DMS153 treated with DMSO at 0.1 percent for 48 hours (cell line): ENCODE results near the gene MS4A10.
"Not testable (repeated sequence)": the region's sequence is repeated elsewhere in the genome, so short reads cannot be mapped to it uniquely, and the experiment has no call there.

ENCODE experiments used
- DNase-seq: peaks from one replicate; lab custom pipeline; 2025; ENCODE audit not compliant: unreplicated experiment; lab: John Stamatoyannopoulos, UW

MS4A10 gene

DNA sequence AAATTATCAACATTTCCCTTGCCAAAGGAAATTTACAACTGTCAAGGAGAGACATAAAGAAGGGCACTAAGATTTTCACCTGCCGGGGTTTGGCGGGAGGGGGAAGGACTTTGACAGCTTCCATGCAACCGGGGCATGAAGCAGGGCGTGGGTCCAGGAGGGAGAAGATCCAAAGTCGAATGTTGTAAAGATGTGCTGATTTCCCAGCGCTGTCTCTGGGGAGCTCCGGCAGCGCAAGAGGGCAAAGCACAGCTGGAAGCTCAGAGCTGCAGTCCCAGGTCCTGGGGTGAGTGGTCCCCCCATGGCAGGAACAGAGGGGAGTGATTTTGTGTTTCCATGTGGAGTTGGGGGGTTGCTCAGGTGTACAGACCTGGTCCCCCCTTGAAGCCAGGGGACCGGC, at the start of gene MS4A10:
Gene MS4A10, plus strand, starts transcription at position 198 of the 400 bp plus-strand sequence. CDS start 5,003 bp downstream, outside the sequence.
- no peak for DNase-seq

DNA sequence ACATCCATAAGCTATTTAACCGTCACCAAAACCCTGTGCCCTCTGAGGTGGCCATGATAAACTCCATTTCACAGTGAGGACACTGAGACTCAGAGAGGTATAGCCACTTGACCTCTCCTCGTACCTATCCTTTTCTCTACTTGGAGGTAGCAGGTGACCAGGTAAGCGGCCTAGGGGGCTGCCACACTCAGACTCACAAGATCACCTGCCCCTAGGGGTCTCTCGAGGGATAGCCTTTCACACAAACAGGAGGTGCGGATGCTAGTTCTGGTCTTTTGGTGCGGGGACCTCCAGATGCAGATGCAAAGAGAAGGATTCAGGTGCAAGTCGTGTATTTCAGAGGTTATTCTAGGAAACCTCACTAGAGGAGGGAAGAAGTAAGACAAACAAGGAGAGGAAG, 46.0 kb upstream of the MS4A10 start:
- DNase-seq, result no peak

DNA sequence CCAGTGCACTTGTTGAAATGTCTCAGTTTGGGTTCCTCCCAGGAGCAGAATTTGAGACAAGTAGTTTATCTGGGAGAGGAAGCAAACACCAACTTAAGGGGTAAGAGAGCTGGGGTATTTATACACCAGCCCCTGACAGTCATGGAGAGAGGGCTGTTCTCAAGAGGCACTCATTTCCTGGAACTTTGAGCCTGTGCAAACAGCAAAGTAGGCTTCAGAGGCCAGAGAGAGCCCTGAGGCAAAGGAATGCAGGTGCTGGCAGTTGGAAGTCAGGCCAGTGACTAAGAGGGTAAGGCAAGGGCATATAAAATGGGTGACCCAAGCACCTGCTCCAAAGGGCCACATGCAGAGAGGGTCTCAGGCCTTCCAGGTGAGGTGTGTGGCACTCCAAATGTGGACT, 44.6 kb upstream of the MS4A10 start:
- DNase-seq, result no peak

DNA sequence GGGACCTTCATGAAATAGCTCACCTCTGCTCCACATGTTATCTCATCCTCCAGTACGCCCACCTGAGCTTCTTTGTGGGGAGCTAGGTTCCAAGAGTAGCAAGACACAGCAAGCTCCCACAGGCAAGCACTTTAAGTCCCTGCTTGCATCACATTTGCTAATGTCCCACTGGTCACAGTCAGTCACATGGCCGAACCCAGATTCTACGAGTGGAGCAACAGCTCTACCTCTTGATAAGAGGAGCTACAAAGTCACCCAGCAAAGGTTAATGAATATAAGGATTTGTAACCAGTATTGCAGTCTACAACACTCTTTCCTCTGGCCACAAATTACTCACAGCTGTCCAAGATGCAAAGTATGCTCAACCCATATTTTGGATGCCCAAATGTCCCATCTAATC, 43.7 kb upstream of the MS4A10 start:
- no peak for DNase-seq

DNA sequence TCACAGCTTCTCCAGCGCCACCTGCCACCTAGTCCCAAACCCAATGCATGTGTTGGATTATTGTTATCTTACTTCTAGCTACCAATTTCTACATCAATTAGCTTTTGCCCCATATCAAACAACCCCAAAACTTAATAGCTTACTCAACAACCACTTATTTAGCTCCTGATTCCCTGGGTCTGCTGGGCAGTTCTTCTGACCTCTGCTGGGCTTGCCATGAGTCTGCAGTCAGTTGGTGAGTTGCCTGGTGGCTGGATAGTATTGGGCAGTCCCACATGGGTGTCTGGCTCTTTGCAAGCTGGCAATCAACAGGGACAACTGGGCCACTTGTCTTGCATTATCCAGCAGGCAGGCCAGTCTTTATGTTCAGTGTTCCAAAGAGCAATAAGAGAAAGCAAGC, 42.1 kb upstream of the MS4A10 start:
- DNase-seq, result no peak

DNA sequence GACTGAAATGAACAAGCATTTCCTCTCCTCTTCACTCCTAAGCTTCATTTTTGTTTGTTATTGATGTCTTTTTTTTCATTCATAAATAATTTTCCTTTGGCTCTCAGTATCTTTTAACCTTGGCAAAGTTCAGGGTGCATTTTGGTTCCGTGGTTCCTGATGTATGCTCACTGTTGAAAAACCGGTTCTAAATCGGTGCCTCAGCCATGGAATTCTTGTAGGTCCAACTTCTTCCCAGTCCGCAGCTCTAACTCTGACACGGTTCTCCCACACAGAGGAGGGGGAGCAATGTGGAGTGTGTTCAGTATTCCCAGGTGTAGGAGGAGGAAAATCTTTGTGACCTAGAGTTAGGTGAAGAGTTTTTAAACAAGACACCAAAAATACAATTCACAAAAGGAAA, 41.0 kb upstream of the MS4A10 start:
- DNase-seq, result no peak

DNA sequence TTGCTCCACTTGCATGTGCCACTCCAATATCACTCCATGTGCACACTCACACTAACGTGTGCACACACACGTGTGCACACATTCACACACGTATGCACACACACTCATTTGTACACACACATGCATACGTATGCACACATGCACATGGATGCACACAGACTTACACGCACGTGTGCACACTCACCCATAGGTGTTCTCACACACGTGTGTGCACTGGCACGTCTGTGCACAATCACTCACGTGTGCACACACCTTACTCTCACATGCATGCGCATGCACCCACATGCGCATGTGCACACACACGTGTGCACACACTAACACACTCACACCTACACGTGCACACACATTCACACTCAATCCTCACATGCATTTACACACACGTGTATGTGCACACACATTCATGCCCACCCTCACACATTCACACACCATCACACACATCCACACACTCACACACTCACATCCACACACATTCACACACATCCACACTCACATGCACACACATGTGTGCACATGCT, 37.7 kb upstream of the MS4A10 start:
- DNase-seq, result no peak

DNA sequence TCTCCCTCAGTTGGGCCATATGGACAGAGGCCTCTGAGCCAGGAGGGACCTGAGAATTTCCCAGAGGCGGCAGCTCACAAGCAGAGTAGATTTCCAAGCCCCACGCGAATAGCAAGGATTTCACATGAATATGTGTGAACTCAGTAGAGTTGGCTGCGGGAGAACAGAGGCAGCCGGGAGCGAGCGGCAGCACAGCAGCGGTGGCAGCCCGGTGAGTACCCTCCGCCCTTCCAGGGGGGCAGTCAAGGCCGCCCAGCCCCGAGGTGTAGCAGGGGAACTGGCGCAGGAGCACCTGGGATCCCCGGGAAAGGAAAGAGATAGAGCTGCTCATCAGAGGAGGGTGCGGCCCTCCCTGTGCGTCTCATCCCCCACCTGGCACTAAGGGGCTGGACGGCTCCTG, 36.9 kb upstream of the MS4A10 start:
- no peak for DNase-seq

DNA sequence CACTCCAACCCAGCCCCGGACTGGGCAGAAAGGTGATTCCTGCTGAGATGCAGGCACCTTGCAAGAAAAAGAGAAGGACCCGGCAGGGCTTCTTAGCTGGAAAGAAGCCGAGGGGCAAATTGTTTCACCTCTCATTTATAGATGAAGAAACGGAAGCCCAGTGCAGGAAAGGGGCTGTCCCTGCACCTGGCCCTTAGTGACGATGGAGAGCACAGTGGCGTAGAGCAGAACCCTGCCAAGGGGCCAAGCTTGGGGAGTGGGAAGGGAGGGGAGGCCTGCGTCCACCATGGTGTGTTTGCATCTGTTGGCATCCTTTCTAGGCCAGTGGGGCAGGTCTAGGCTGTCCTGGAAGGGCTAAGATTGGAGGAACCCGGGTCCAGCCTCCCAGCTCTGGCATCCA, 36.3 kb upstream of the MS4A10 start:
- no peak for DNase-seq

DNA sequence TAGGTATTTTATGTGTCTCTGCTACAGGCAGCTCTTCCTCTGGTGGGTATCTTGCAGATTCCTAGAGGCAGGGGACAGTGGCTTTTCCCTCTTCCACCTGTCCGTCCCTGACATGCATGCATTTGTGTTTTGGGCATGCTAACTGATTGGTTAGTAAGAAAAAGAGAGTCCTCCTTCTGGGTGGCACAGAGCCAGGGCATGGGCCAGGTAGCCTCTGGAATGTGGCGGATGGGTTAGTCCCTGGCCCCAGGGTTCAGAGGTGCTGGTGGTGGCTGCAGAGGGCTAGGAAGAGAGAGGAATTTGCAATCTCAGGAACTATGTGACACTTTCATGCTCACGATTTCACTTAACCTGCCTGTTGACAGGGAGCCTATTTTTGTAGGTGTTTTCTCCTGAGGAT, 34.2 kb upstream of the MS4A10 start:
- DNase-seq, result no peak

DNA sequence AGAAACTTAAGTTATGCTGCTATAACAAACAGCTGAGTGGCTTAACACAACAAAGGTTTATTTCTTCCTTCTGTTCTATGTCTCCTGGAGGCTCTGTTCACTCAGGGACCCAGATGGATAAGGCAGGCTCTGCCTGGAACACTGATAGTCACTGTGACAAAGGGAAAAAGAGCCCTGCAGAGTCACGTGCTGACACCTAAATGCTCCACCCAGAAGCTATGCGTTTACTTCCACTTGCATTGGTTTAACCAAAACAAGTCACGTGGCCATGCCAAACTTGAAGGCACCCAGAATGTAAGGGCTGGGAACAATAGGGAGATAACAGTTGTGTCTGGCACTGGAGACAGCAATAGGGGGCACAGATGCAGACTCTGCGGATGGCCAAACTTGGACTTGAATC, 31.8 kb upstream of the MS4A10 start:
- DNase-seq, result no peak

DNA sequence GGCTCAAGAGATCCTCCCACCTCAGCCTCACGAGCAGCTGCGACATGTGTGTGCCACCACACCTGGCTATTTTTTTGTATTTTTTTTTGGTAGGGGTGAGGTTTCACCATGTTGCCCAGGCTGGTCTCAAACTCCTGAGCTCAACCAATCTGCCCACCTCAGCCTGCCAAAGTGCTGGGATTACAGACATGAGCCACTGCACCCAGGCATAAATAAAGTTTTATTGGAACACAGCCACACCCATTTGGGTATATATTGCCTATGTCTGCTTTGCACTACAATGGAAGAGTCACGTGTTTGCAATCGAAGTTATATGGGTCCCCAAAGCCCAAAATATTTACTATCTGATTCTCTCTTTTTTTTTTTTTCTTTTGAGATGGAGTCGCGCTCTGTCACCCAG, 30.2 kb upstream of the MS4A10 start:
- no peak for DNase-seq

DNA sequence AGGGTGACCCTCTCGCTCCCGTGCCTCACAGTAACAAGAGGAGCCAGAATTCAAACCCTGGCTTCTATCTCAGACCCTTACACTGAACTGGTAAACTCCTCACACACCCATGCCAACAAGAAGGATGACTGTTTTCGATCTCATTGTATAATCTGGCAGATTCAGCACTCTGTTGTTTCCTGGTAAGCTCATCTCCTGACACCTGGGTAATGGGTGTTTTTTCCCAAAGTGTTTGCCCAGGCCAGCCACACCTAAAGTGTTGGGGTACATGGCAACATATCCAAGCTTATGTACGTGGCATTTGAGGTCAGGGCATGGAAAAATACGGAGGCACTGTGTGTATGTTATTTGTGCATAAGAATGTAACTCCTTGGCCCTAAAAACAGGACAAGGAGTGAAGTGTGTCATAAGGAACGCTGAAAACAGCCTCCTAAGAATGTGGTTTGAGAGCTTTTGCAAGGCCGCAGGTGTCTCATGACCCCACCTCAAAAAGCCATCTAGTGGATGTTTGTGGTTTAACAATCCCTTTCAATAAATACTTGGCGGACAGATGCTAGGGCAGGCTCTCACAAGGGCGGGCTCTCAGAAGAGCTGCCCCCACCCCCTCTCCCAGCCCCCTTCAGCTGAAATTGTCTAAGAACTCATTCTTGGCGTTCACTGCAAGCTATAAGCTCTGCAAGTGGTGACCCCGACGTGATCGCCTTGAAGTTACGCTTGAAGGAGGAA, 28.7 kb upstream of the MS4A10 start, which contains the start of gene MS4A15:
Gene MS4A15, plus strand, starts transcription at position 561 of the 726 bp plus-strand sequence. CDS start 6,867 bp downstream, outside the sequence.
- DNase-seq, result no peak

DNA sequence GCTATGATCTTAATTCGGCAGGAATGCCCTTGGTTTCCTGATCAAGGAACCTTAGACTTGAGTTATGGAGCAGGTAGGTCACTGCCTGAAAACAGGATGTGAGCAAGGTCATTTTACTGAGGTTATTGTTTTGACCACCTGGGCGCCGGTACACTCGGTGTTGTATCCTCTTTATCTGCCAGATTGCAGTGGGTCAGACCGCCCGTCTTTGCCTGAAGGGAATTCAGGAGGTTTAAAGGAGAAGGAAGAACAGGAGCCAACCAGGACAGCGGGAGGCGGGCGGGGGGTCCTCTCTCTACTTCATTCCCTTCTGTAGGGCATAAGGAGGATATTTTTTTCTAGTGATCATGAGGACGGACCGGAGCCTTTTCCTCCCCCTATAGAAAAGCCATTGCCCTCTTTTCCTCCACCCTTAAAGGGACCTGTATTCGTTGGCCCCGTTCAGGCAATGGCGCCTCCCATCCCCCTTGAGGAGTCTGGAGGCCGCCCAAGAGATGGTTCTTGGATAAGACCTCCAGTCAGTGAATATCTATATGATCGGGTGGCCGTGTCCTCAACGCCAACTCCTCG, 27.8 kb upstream of the MS4A10 start:
- no peak for DNase-seq

DNA sequence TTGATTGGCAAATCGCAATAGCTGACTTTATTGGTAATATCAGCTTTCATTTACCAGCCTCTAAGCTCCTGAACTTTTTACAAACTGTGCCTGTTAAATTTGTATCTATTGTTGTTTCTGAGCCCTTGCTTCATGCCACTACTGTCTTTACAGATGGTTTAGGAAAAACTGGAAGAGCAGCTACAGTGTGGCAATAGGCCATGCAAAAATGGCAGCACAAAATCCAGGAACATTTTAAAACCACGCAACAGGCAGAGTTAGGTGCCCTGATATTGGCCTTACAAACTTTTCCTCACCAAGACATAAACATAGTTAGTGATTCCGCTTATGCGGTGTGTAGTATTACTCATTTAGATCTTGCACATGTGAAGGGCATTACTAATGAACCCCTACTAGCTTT, 26.5 kb upstream of the MS4A10 start:
- not testable (repeated sequence) for DNase-seq

DNA sequence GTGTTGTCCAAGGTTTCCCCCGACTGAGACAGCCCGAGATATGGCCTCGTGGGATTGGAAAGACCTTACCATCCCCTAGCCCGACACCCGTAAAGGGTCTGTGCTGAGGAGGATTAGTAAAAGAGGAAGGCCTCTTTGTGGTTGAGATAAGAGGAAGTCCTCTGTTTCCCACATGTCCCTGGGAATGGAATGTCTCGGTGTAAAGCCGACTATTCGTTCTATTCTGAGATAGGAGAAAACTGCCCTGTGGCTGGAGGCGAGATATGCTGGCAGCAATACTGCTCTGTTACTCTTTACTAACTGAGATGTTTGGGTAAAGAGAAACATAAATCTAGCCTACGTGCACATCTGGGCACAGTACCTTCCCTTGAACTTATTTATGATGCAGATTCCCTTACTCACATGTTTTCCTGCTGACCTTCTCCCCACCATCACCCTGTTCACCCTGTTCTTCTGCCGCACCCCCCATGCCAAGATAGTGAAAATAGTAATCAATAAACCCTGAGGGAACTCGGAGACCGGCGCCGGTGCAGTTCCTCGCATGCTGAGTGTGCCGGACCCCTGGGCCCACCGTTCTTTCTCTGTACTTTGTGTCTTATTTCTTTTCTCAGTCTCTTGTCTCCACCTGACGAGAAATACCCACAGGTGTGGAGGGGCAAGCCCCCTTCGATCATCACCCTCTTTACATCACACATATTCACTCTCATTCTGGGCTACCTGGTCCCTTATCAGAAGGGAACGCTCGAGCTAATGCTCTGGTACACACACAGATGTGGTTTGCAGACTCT, 25.5 kb upstream of the MS4A10 start:
- DNase-seq, result not testable (repeated sequence)

DNA sequence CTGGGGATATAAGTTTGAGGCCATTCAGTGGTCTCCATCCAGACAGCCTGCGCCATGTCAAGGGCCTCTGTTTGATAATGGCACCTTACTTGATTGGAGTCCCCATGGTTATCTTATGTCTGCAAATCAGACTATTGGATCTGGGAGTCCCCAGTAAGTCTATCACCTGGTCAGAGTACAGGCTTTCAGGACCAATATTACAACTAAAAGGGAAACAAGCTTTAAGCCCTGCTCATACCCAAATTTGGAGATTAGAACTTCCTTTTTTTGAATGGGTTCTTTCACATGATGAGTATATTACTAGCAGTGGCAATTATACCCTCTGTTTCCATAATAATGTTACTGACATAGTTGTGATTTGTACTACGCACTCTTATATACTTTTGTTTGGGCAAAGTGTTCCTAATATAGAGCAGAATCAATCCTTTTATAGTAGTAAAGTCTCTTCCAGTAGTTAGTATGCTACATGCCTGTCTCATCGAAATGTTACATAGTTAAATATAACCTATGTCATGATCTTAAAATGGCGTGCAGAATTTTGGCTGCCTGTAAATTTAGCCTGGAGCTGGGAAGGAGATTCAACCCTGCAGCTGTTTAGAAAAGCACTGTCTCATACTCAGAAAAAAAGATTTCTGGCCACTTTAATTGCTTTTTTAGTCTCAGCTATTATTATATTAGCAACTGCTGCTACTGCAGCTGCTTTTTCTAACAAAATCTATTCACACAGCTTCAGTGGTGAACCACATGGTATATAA, 23.5 kb upstream of the MS4A10 start:
- DNase-seq, result no peak

DNA sequence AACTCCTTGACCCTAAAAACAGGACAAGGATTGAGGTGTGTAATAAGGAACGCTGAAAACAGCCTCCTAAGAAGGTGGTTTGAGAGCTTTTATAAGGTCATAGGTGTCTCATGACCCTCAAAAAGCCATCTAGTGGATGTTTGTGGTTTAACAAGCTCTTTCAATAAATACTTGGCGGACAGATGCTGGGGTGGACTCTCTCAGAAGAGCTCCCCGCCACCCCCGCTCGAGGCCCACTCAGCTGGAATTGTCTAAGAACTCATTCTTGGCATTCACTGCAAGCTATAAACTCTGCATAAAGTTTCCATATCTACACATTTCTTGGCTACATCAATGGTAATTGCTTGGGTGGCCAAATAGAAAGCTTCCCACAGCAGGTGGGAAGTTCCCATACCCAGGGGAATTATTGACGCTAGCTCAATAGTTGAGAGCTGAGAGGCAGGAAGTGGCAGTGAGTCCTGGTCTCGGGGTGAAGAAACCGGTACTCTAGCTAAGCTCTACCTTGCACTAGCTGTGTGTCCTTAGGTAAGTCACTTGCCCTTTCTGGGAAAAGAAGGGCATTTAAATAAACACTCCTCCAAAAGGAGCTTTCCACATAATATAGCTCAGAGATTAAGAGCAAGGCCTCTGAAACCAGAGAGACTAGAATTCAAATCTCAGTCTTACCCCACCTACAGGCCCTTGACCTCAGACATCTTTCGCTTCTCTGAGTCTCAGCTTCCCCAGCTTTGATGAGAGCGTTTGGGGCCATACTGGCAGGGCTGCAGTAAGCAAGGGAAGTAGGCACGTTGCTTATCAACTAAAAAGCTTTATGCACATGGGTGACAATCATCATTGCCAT, 22.1 kb upstream of the MS4A10 start:
- DNase-seq, result peak; percentile 71

DNA sequence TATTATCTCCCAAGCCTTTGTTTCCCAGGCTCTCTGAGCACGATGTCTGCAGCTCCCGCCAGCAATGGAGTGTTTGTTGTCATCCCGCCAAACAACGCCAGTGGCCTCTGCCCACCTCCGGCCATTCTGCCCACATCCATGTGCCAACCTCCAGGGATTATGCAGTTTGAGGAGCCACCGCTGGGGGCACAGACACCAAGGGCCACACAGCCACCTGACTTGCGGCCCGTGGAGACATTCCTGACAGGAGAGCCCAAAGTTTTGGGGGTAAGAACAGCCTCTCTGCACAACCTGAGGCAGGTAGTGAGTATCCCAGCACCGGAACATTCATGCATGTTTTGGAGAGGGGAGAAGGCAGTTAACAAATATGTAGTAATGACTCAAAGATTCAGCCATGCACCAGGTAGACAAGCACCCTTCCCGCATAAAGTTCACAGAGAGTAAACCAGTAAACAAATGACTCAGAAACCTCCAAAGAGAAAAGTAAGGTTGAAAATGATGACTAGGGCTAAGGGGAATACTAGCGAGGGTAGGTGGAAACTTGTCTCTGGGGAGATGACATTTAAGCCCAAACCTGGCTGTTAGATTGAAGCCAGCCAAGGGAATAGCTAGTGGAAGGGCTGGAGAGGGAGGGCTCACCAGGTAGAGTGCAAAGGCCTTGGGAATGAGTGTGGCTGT, 21.3 kb upstream of the MS4A10 start:
- peak; percentile 13 for DNase-seq

DNA sequence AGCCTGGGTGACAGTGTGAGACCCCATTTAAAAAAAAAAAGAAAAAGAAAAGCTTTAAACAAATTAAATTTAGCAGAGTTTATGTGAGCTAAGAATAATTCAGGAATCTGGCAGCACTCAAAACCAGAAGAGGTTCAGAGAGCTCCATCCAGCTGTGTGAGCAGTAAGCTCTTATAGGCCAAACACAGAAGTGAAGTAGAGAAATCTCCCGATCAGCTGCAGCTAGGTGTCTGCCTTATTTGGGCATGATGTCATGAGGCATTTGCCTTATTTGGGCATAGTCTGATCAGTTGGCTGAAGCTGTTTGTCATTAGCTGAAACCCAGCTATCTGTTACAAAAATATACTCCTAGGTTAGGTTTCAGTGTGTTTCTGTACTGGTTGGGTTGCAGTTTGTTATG, 20.3 kb upstream of the MS4A10 start:
- DNase-seq, result no peak
